Activated gamma-delta T cell (primary cell): ENCODE measurements around the gene ZEB2.

Experiments
- DNase-seq: peaks from one replicate; lab custom pipeline; 2025; lab: John Stamatoyannopoulos, UW

Gene ZEB2

GRCh38 chr2:144513388-144514101 lies 6.4 kb downstream of the ZEB2 start:
- no peak for DNase-seq

GRCh38 chr2:144512891-144513351 lies 7.0 kb downstream of the ZEB2 start:
- no peak for DNase-seq

- no peak for DNase-seq
Observed at GRCh38 chr2:144512470-144512869, 7.4 kb downstream of the ZEB2 start.

GRCh38 chr2:144511937-144512336 lies 8.0 kb downstream of the ZEB2 start:
- DNase-seq = no peak

GRCh38 chr2:144511226-144511810 lies 8.6 kb downstream of the ZEB2 start:
- DNase-seq = no peak

- no peak for DNase-seq
Observed at GRCh38 chr2:144510294-144510991, 9.5 kb downstream of the ZEB2 start.

- DNase-seq = no peak
Observed at GRCh38 chr2:144509879-144510221, 10.1 kb downstream of the ZEB2 start.

- DNase-seq = no peak
Observed at GRCh38 chr2:144509001-144509878, 10.7 kb downstream of the ZEB2 start.

GRCh38 chr2:144508172-144508851 lies 11.6 kb downstream of the ZEB2 start:
- peak; percentile 10 for DNase-seq

GRCh38 chr2:144507441-144508171 lies 12.3 kb downstream of the ZEB2 start:
- no peak for DNase-seq

- DNase-seq = no peak
Observed at GRCh38 chr2:144505245-144505831, 14.6 kb downstream of the ZEB2 start.

- no peak for DNase-seq
Observed at GRCh38 chr2:144504218-144504641, 15.7 kb downstream of the ZEB2 start.

- no peak for DNase-seq
Observed at GRCh38 chr2:144503242-144503641, 16.7 kb downstream of the ZEB2 start.

- no peak for DNase-seq
Observed at GRCh38 chr2:144502369-144502768, 17.6 kb downstream of the ZEB2 start.

GRCh38 chr2:144501627-144502026 lies 18.3 kb downstream of the ZEB2 start:
- DNase-seq = no peak

GRCh38 chr2:144501118-144501517 lies 18.8 kb downstream of the ZEB2 start:
- no peak for DNase-seq

GRCh38 chr2:144500563-144500962 lies 19.4 kb downstream of the ZEB2 start:
- no peak for DNase-seq

- DNase-seq = no peak
Observed at GRCh38 chr2:144498277-144498676, 21.6 kb downstream of the ZEB2 start.

- DNase-seq = no peak
Observed at GRCh38 chr2:144496977-144497598, 22.8 kb downstream of the ZEB2 start.
